ENCODE measurements around the gene APLN.

The APLN gene

DNA sequence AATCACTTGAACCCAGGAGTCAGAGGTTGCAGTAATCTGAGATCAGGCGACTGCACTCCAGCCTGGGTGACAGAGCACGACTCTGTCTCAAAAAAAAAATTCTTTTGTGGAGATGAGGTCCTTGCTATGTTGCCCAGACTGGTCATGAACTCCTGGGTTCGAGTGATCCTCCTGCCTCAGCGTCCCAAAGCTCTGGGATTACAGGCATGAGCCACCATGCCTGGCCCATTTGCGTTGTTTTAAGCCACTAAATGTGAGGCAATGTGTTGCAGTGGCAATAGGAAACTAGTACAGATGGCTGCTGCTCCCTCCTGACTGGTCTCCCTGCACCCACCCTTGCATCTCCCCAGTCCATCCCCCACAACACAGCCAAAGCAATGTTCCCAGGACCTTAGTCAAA, 40.0 kb upstream of the APLN start:
- no peak overlapping the region for H3K4me3 ChIP-seq (replicated peaks; ENCODE audit: insufficient read depth, low read length)
- no peak for TF ChIP-seq POLR2AphosphoS5 (IDR thresholded peaks at IDR 0.05; ENCODE audit: low read depth)
- TF ChIP-seq GABPA (IDR thresholded peaks at IDR 0.05; ENCODE audit: low read depth) = no peak
- no peak for TF ChIP-seq REST (IDR thresholded peaks at IDR 0.05; ENCODE audit: insufficient replicate concordance, low read depth)
- no peak for TF ChIP-seq SPI1 (IDR thresholded peaks at IDR 0.05; ENCODE audit: borderline replicate concordance, low read depth)
- TF ChIP-seq, protein P1, sequence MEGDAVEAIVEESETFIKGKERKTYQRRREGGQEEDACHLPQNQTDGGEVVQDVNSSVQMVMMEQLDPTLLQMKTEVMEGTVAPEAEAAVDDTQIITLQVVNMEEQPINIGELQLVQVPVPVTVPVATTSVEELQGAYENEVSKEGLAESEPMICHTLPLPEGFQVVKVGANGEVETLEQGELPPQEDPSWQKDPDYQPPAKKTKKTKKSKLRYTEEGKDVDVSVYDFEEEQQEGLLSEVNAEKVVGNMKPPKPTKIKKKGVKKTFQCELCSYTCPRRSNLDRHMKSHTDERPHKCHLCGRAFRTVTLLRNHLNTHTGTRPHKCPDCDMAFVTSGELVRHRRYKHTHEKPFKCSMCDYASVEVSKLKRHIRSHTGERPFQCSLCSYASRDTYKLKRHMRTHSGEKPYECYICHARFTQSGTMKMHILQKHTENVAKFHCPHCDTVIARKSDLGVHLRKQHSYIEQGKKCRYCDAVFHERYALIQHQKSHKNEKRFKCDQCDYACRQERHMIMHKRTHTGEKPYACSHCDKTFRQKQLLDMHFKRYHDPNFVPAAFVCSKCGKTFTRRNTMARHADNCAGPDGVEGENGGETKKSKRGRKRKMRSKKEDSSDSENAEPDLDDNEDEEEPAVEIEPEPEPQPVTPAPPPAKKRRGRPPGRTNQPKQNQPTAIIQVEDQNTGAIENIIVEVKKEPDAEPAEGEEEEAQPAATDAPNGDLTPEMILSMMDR (IDR thresholded peaks at IDR 0.05; ENCODE audit: insufficient read depth, low read length) = no peak
- DNase-seq (ENCODE audit: low read depth in 1 of 2, low spot score in 1 of 2) = no peak
- no peak overlapping the region for H3K27ac ChIP-seq (replicated peaks)
- H3K27me3 ChIP-seq (ENCODE audit: insufficient read depth, poor library complexity, severe bottlenecking) = no peaks in the 10 kb centered on the region

GRCh38 chrX:129693354-129693753, 38.6 kb upstream of the APLN start:
- no peak overlapping the region for H3K27ac ChIP-seq (replicated peaks)
- DNase-seq (ENCODE audit: low read depth in 1 of 2, low spot score in 1 of 2) = no peak
- no peak overlapping the region for H3K4me3 ChIP-seq (replicated peaks; ENCODE audit: insufficient read depth, low read length)
- TF ChIP-seq SPI1 (IDR thresholded peaks at IDR 0.05; ENCODE audit: borderline replicate concordance, low read depth) (no peak), POLR2AphosphoS5 (IDR thresholded peaks at IDR 0.05; ENCODE audit: low read depth) (no peak), GABPA (IDR thresholded peaks at IDR 0.05; ENCODE audit: low read depth) (no peak), REST (IDR thresholded peaks at IDR 0.05; ENCODE audit: insufficient replicate concordance, low read depth) (no peak)
- TF ChIP-seq, protein P1 (IDR thresholded peaks at IDR 0.05; ENCODE audit: insufficient read depth, low read length) = no peak
- H3K27me3 ChIP-seq (ENCODE audit: insufficient read depth, poor library complexity, severe bottlenecking) = no peaks in the 10 kb centered on the region

GRCh38 chrX:129690435-129690834, 35.7 kb upstream of the APLN start:
- TF ChIP-seq REST (IDR thresholded peaks at IDR 0.05; ENCODE audit: insufficient replicate concordance, low read depth) = no peak
- TF ChIP-seq GABPA (IDR thresholded peaks at IDR 0.05; ENCODE audit: low read depth) = no peak
- TF ChIP-seq SPI1 (IDR thresholded peaks at IDR 0.05; ENCODE audit: borderline replicate concordance, low read depth) = no peak
- TF ChIP-seq, protein P1 (IDR thresholded peaks at IDR 0.05; ENCODE audit: insufficient read depth, low read length) = no peak
- no peak overlapping the region for H3K4me3 ChIP-seq (replicated peaks; ENCODE audit: insufficient read depth, low read length)
- no peak for DNase-seq (ENCODE audit: low read depth in 1 of 2, low spot score in 1 of 2)
- no peak overlapping the region for H3K27ac ChIP-seq (replicated peaks)
- H3K27me3 ChIP-seq (ENCODE audit: insufficient read depth, poor library complexity, severe bottlenecking) = no peaks in the 10 kb centered on the region
